HG03139 (cell line): ENCODE results near the gene FBN3.
"Not testable (repeated sequence)": the region's sequence is repeated elsewhere in the genome, so short reads cannot be mapped to it uniquely, and the experiment has no call there.

Source experiments
- ATAC-seq: cut with Tn5 transposase; IDR thresholded peaks from one replicate; pipeline ENCODE4 v1.9.1; 2021; ENCODE audit not compliant: unreplicated experiment

Gene FBN3

DNA sequence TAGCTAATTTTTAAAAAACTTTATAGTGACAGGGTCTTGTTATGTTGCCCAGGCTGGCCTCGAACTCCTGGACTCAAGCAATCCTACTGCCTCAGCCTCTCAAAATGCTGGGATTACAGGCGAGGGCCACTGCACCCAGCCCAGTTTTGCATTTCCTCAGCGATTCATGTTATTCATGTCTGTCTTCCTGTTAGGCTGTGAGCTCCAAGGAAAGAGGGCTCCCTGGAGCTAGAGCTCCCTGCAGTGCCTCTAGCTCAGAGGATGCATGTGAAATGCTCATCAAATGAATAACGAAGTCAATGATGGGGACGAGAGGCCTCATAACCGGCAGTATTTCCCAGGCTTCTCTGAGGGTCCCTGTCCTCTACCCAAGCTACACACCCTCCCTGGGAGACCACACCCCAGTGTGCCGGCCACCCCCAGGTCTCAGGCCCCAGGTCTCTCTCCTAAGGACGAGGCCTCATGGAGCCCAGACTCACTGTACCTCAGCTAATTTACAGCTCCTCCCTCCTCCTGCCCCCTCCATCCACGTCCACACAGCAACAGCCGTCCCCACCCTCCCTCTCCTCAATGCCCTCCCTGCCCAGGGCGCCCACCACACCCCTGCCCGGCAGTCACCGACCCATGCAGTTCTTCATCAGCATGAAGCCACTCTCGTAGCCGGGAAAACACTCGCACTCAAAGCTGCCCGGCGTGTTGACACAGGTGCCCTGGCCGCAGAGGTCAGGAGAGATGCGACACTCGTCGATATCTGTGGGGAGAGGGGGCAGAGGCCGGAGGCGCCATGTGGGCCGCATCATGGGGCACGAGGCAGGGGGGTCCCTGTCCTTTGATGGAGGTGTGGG, 28.5 kb downstream of the FBN3 start:
- no peak for ATAC-seq

DNA sequence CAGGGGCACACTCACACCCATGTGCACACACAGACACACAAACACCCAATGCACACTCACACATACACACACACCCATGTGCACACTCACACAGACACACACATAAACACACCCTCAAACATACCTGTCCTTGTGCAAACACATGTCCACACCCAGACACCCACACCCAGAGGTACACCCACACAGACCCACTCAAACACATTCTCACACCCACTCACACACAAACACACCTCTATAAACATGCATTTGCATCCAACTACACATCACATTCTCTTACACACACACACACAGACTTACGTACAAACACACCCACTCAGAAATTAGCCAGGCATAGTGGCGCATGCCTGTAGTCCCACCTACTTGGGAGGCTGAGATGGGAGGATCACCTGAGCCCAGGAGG, 31.4 kb downstream of the FBN3 start:
- no peak for ATAC-seq

DNA sequence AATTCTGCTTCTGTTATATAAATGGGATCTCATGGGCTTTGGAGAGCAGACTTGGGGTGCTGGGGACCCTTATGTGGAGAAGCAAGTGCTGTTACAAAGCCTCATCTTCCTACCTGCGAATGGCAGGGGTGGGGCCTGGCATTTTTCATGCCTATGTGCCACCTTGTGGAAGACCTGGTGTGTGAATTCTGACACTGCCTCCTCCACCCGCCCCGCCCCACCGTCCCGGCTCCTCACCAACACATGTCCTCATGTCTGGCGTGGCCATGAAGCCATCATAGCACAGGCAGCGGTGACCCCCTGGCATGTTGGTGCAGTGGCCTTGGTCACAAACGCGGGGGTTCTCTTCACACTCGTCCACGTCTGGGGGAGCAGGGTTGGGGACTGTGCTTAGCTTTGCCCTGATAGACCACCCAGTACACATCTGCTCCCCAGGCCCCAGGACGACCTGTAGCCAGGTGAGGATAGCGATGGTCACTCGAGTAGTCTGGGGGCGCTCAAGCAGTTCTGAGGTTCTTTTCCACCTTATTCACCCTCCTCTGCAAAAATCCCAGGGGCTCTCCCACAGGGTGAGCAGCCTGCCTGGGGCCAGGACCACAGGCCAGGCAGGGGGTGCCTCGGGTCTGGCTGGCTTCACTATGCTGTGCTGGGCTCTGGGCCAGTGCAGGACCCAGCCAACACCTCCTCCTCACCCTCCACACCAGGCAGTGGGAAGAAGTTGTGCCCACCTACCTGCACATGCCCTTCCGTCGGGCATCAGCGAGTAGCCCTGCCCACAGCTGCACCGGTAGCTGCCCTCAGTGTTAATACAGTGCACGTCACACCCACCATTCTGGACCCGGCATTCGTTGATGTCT, 32.7 kb downstream of the FBN3 start:
- ATAC-seq, result no peak

DNA sequence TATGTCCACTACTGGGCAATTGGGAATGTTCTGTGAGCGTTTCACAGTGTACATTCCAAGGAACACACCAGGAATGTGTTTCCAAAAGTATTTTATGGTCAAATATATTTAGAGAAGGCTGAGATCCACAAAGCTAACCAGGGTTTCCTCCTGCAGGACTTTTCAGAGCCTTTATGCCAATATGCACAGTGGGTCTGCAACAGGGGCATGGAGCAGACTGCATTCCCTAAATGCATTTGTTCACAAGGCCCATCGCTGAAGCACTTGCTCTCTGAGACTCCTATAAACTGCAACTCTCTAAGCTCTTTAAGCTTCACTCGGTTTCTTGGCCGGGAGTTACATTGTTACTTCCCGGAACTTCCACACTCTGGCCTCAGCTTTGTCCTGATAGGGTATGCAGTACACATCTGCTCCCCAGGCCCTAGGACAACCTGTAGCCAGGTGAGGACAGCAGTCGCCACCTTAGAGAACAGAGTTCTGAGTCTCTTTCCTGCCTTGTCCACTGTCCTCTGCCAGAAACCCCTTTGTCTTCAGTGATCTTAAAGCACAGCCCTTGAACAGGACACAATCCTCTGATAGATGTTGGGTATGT, 33.5 kb downstream of the FBN3 start:
- no peak for ATAC-seq

DNA sequence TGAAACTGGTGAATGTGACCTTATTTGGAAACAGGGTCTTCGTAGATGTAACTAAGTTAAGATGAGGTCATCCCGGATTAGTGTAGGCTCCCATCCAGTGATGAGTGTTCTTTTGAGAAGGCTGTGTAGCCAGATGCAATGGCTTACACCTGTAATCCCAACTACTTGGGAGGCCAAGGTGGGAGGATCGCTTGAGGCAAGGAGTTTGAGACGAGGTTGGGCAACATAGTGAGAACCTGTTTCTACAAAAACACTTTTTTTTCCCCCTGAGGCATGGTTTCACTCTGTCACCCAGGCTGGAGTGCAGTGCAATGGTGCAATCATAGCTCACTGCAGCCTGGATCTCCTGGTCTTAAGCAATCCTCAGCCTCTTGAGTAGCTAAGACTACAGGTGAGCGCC, 36.4 kb downstream of the FBN3 start:
- ATAC-seq, result no peak

DNA sequence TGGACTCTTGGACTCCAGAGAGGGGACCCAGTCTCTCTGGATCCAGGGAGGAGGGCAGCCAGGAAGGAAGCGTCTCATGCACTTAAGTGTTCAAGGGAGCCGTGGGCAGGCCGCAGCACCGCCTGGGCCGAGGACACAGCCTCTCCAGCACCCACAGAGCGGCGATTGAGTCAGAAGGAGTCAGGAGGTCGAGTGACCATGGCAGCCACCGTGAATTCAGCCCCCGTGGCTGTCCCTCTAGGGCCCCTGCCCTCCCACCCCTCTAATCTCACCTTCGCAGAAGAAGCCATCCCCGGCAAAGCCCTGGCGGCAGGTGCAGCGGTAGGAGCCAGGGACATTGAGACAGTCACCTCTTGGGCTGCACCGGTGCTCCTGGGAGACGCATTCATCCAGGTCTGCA, 38.0 kb downstream of the FBN3 start:
- ATAC-seq, result no peak

DNA sequence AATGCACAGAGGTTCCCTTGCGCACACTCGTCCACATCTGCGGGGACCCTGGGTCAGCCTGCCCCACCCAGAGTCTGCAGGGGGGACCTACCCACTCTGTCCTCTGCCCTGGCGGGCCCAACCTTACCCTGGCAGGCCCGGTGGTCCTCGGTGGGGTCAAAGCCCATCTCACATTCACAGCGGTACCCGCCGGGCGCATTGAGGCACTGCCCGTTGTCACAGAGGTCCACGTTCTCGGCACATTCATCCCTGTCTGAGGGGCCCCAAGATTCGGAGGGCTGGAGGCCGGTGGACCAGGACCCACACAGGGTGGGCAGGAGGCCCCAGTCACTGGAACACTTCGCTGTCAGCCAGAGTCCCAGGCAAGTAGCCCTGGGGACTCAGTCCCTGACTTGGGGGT, 38.5 kb downstream of the FBN3 start:
- no peak for ATAC-seq

DNA sequence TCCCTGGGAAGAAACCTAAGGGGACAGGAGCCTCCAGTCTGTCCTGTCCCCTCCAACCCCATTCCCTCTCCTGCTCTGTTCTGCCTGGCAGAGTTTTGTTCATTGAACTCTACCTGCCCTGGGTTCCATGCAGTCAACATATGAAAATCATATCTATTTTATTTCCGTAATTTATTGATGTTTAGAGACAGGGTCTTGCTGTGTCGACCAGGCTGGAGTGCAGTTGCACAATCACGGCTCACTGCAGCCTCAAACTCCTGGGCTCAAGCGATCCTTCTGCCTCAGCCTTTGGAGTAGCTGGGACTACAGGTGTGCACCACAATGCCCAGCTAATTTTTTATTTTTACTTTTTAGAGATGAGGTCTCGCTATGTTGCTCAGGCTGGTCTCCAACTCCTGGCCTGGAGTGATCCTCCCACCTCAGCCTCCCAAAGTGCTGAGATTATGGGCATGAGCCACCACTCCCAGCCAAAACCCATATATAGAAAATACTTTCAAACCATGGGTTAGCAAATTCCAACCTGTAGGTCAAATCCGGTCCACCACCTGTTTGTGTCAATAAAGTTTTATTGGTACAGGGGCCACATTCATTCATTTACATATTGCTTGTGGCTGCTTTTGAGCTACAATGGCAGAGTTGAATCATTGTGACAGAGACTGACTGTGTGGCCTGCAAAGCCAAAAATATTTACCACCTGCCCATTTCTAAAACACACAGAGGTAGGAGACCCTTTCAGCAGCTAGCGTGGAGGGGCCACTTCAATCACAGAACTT, 39.3 kb downstream of the FBN3 start:
- no peak for ATAC-seq

DNA sequence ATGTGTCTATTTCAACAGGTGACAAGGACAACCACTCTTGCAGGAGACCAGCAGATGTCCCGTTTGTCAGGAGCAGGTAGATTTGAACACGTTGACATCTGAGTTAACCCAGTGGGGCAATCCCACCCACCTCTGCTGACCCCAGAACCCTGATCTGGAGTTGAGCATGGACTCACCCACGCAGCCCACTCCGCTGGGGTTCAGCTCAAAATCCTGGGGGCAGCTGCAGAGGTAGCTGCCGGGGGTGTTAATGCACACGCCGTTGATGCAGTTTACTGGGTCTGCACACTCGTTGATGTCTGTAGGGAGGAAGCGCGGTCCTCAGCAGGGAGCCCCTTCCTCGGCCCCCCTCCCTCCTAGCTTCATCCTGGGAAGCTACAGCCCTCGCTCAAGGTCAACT, 39.9 kb downstream of the FBN3 start:
- no peak for ATAC-seq

DNA sequence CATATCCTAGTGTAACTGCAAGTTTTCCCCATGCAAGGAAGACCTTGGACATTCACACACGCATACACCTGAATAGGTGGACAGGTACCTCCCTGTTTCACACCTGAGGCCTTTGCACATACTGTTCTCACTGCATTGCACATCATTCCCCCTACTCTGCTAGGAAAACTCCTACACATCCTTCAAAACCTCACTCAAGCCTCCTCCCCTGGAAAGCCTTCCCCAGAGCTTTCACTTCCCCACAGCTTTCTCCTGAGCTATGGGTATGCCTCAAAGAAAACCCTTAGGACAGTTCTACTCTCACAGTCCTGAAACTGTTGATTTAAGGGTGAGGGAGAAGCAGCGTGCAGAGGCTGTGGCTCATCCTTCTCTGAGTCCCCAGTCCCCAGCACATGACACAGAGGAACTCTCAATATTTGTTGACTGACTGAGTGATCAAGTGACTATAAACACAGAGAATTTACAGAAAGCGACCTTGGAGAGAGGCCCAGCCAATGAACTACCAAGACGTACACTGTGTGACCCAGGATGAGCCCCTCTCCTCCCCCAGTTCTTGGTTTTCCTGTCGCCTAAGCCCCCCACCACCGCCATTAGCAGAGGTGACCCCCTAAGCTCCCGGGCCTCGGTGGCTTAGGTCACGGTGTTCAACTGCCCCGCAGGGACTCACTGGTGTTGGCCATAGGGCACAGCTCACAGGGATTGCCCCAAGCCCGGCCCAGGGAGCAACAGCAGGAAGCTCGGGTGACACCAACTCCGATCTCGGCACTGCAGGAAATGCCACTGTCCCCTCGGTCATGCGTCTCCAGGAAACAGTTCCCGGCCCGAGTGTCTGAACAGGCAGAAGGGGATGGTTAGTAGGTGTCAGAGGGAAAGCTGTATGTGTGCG, 40.6 kb downstream of the FBN3 start:
- ATAC-seq, result no peak

DNA sequence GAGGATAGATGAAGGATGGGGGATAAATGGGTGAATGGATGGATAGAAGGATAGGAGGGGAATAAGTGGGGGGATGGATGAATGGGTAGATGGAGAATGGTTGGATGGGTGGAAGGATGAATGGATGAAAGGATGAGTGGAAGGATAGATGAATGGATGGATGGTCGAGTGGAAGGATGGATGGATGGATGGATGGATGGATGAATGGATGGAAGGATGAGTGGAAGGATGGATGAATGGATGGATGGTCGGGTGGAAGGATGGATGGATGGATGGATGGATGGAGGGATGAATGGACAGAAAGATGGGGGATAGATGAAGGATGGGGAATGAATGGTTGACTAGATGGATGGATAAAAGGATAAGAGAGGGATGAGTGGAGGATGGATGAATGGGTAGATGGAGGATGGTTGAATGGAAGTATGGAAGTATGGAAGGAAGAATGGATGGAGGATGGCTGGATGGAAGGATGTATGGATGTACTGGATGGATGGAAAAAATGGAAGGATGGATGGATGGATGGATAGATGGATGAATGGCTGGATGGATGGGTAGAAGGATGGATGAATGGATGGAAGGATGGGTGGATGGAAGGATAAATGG, 42.0 kb downstream of the FBN3 start:
- ATAC-seq, result no peak

DNA sequence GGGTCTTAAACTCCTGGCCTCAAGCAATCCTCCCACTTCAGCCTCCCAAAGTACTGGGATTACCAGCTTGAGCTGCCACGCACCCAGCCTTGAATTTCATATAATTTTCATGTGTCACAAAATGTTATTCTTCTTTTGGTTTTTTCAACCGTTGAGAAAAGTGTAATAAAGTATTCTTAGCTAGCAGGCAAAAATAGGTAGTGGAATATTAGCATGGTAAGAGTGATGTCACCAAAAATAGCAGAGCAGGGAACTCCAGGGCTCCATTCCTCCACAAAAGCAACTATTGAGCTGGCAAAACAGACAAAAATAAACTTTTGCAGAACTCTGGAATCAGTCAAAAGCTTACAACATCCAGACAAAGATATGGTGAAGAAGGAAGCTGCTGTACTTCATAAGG, 43.9 kb downstream of the FBN3 start:
- no peak for ATAC-seq

DNA sequence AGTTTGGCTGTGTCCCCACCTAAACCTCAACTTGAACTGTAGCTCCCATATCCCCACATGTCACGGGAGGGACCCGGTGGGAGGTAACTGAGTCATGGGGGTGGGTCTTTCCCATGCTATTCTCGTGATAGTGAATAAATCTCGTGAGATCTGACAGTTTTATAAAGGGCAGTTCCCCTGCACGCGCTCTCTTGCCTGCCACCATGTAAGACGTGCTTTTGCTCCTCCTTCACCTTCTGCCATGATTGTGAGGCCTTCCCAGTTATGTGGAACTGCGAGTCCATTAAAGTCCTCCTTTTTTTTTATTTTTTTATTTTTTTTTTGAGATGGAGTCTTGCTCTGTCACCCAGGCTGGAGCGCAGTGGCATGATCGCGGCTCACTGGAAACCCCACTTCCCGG, 47.5 kb downstream of the FBN3 start:
- ATAC-seq, result not testable (repeated sequence)

DNA sequence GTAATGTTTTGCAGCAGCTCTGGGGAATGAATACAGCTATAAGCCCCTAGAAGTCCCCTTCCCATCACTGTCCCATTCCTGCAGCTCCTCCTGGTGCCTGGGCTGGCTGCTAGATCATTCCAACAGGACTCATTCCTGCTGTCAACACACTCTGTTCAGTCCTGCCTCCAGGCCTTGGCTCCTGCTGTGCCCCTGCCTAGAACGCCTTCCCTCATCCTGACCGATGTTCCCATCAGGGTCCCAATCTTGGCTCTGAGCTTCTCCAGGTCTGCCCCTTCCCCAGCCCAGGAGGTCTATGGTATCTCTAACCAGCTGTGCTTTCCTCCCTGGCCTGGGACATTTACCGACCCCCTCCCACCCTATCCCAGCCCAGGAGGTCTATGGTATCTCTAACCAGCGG, 48.1 kb downstream of the FBN3 start:
- ATAC-seq, result no peak

DNA sequence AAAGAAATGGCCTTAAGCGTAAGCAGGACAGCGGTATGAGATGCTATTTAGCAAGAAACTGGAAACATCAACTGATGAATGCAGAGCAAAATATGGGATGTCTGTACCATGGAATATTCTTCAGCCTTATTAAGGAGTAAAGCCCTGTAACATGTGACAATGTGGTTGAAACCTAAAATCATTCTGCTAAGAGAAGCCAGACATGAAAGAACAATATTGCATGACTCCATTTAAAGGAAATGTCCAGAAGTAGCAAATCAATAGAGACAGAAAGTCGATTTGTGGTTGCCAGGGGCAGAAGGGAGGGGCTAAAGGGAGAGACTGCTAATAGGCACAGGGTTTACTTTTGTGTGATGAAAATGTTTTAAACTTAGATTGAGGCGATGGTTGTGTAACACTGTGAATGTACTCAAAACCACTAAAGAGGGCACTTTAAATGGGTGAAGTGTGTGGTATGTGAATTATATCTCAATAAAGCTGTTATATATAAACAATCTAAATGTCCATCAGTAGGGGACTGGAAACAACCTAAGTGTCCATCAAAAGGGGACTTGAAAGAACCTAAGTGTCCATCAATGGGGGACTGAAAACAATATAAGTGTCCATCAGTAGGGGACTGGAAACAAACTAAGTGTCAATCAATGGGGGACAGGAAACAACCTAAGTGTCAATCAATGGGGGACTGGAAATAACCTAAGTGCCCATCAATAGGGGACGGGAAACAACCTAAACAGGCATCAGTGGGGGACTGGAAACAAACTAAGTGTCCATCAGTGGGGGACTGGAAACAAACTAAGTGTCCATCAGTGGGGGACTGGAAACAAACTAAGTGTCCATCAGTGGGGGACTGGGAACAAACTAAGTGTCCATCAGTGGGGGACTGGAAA, 51.5 kb downstream of the FBN3 start:
- no peak for ATAC-seq

DNA sequence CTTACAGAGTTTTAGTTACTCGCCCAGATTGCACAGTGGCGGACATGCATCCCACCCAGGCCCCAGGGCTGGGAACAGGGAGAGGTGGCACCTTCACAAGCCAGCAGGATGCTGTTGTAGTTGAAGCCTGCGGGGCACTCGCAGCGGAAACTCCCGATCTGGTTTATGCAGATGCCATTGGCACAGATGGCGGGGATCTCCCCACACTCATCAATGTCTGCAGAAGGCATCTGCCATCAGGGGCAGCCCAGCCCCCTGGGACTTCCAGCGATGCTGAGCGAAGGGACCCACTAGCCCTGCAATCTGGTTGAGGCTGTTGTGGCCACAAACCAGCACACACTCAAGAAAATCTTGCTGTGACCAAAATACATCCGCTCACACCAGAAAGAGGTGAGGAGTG, 52.2 kb downstream of the FBN3 start:
- ATAC-seq, result no peak

DNA sequence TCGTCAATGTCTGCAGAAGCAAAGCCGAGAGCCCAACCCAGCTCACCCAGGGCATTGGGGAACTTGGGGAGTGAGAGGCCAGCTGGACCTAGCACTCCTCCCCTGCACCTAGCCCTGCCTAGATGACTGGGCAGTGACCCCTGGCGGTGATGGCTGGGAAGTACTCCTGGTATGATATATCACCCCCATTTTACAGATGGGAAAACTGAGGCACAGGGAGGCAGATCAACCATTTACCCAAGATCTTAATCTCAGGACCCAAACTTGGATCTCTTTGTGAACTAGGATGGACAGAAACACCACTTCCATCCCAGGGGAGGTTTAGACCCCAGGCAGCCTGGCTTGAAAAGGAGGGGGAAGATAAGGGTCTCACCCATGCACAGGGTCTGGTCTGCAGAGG, 53.3 kb downstream of the FBN3 start:
- no peak for ATAC-seq

DNA sequence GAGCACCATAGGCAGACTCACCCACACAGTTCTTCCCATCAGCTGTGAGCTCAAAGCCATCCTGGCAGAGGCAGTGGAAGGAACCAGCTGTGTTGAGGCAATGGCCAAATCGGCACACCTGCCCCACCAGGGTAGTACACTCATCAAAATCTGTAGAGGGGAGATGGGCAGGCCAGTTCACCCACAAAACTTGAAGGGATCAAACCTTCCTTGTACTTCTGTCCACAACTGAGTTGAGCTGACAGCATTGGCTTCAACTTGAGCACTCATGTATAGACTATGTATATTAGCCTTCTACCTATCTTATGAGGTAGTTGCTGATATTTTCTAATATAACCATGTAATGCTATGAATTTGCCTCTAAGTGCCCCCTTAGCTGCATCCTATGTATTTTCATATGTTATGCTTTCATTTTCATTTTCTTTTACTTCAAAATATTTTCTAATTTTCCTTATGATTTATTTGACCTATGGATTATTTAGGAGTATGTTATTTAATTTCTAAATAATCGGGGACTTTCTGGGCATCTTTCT, 54.0 kb downstream of the FBN3 start:
- no peak for ATAC-seq

DNA sequence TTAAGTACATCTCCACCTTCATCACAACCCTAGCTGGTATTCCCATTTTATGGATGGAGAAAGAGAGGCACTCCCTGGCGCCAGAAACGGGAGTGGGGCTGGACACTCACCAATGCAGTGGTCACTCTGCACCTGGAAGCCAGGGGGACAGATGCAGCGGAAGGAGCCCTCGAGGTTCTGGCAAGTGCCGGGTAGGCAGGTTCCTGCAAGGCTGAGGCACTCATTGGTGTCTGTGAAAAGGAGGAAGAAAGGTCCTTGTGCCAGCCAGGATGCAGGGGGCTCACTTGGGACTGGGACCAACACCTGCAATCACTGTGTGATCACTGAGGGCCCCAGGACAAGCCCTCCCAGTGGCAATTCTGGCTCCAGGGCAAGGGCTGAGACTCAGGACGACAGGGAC, 55.1 kb downstream of the FBN3 start:
- ATAC-seq, result no peak
